Gastrocnemius medialis (tissue), 4 donors: ENCODE measurements around the gene S100A4.

Experiments used
- CTCF ChIP-seq, 5 experiments: fragments of 450-650 bp in 3 of 5; fragments of 200-600 bp in 2 of 5; sonication (generic) in 2 of 5; IDR thresholded peaks in 4 of 5; conservative IDR thresholded peaks in 1 of 5; 1 replicate in 4 of 5; 2 replicates in 1 of 5; pipeline ENCODE4 v1.5.1; 2016 to 2019; ENCODE audit warnings: antibody characterized with exemption in 5 of 5, mild to moderate bottlenecking in 3 of 5, moderate library complexity in 3 of 5
- POLR2A ChIP-seq, 2 donors: fragments of 450-650 bp; IDR thresholded peaks; one replicate each; pipeline ENCODE4 v1.6.1; 2017; ENCODE audit warnings: antibody characterized with exemption in 2 of 2, mild to moderate bottlenecking in 2 of 2, moderate library complexity in 2 of 2

- TF ChIP-seq CTCF (IDR thresholded peaks at IDR 0.05 in 4 of 5, conservative IDR thresholded peaks at IDR 0.05 in 1 of 5) (peak; percentile 9 to 60 (median 45)), POLR2A (IDR thresholded peaks at IDR 0.05) (no peak)
Measured at GRCh38 chr1:153509729-153510354, 35.8 kb downstream of the S100A4 start.
